ENCODE data around the gene RHOBTB3.

The RHOBTB3 gene

DNA sequence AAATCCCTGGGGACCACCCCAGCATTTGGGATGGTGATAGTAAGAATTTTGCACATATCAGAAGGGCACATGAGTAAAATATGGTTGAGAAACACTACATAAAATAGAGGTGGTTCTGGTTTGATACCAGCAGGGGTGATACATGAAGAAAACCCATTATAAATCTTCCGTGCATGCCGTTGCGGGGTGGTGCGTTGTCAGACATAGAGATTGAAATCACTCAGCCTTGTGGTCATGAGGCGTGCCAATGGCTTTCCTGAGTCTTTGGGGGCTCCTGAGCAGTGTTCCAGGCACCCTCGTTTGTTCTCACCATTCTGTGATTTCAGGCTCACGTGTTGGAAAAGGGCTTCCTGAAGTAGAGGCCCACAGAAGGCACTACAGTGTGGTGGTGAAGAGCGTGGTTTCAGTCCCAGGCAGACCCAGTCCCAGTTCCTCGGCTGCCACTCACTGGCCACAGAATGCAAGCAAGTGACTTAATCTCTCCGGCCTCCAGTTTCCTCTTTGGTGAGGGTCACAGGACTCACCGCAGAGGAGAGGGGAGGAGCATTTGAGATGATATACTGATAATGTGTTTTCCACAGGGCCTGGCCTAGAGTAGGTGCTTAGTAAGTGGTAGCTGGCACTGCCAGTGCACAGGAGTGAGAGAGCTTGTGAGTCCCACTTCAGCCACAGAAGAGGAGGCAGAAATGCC lies 111.9 kb downstream of the RHOBTB3 start:
- peak; percentile 75 for DNase-seq

- no peak for DNase-seq
These were observed 112.6 kb downstream of the RHOBTB3 start for GRCh38 chr5:95843733-95844223.

DNA sequence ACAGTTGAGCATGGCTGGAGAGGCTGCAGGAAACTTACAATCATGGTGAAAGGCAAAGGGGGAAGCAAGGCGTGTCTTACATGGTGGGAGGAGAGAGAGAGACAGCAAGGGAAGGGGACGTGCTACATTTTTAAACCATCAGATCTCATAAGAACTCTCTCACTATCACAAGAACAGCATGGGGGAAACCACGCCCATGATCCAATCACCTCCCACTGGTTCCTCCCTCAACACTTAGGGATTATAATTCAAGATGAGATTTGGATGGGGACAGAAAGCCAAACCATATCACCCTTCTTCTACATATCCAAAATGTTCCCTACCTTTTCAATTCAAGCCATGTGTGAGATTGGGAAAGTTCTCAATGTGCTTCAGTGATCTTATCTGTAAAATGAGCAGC lies 114.3 kb downstream of the RHOBTB3 start:
- no peak for DNase-seq

Data from CD4-positive, alpha-beta T cell treated with Interleukin-21 for 1 hour (primary cell).